Erythroblast (primary cell): ENCODE measurements around the gene METTL6.
"Not testable (repeated sequence)": the region's sequence is repeated elsewhere in the genome, so short reads cannot be mapped to it uniquely, and the experiment has no call there.

Experiments used
- DNase-seq, 2 experiments: peaks; one replicate each; lab custom pipeline; 2025; lab: John Stamatoyannopoulos, UW
- GATA1 ChIP-seq: IDR thresholded peaks from 2 replicates; pipeline ENCODE4 v1.6.1; 2011; ENCODE audit warnings: low read depth, mild to moderate bottlenecking, control low read depth, low read length, moderate library complexity
- POLR2A ChIP-seq: IDR thresholded peaks from 2 replicates; pipeline ENCODE4 v1.6.1; 2011; ENCODE audit warnings: mild to moderate bottlenecking, low read length

The METTL6 gene

GRCh38 chr3:15434756-15435155 lies 7.4 kb upstream of the METTL6 start:
- no peak for TF ChIP-seq POLR2A
- no peak for TF ChIP-seq GATA1
- DNase-seq: no peak

GRCh38 chr3:15433531-15433930 lies 6.2 kb upstream of the METTL6 start:
- DNase-seq: no peak
- no peak for TF ChIP-seq POLR2A
- no peak for TF ChIP-seq GATA1

- TF ChIP-seq POLR2A (no peak), GATA1 (no peak)
- no peak for DNase-seq
Observed at GRCh38 chr3:15431256-15431837, 4.0 kb upstream of the METTL6 start.

GRCh38 chr3:15430624-15431023 lies 3.3 kb upstream of the METTL6 start:
- TF ChIP-seq GATA1: no peak
- TF ChIP-seq POLR2A: no peak
- peak in 1 of 2 experiments; percentile 26 for DNase-seq

GRCh38 chr3:15429080-15429479 lies 1.7 kb upstream of the METTL6 start:
- no peak for DNase-seq
- no peak for TF ChIP-seq GATA1
- no peak for TF ChIP-seq POLR2A

GRCh38 chr3:15428539-15428938 lies 1.2 kb upstream of the METTL6 start:
- no peak for TF ChIP-seq GATA1
- no peak for TF ChIP-seq POLR2A

GRCh38 chr3:15427981-15428380 lies 637 bp upstream of the METTL6 start:
- TF ChIP-seq POLR2A (no peak), GATA1 (no peak)
- DNase-seq: peak; percentile 23 to 54

More at GRCh38 chr3:15428539-15428938, 1.2 kb upstream of the METTL6 start:
- peak; percentile 51 to 59 for DNase-seq

- no peak for DNase-seq
- no peak for TF ChIP-seq GATA1
- no peak for TF ChIP-seq POLR2A
Observed at GRCh38 chr3:15426579-15427118, 695 bp downstream of the METTL6 start.

- DNase-seq: no peak
- TF ChIP-seq GATA1: no peak
- no peak for TF ChIP-seq POLR2A
Observed at GRCh38 chr3:15420871-15421270, 6.5 kb downstream of the METTL6 start.

GRCh38 chr3:15410966-15411365 lies 16.4 kb downstream of the METTL6 start:
- not testable (repeated sequence) for DNase-seq

- DNase-seq: no peak
- no peak for TF ChIP-seq POLR2A
- TF ChIP-seq GATA1: no peak
Observed at GRCh38 chr3:15409774-15410173, 17.6 kb downstream of the METTL6 start.

GRCh38 chr3:15409239-15409638 lies 18.1 kb downstream of the METTL6 start:
- DNase-seq: no peak
- no peak for TF ChIP-seq GATA1
- TF ChIP-seq POLR2A: no peak

GRCh38 chr3:15405448-15406050 lies 21.8 kb downstream of the METTL6 start:
- TF ChIP-seq GATA1: no peak
- TF ChIP-seq POLR2A: no peak
- DNase-seq: peak; percentile 57 to 66

GRCh38 chr3:15404767-15405166 lies 22.6 kb downstream of the METTL6 start:
- DNase-seq: no peak
- TF ChIP-seq POLR2A (no peak), GATA1 (no peak)

GRCh38 chr3:15403965-15404364 lies 23.4 kb downstream of the METTL6 start:
- TF ChIP-seq POLR2A: no peak
- no peak for TF ChIP-seq GATA1
- no peak for DNase-seq
